DND-41 (cell line): ENCODE results near the gene TYRO3.

Experiments used
- CTCF ChIP-seq: IDR thresholded peaks from 2 replicates; pipeline ENCODE4 v1.5.1; 2012; ENCODE audit warnings: borderline replicate concordance, low read length, moderate library complexity, mild to moderate bottlenecking; ENCODE audit not compliant: poor library complexity, severe bottlenecking; ENCODE audit errors: extremely low read depth
- EZH2 ChIP-seq: IDR thresholded peaks from 3 replicates; pipeline ENCODE4 v1.6.1; 2012; ENCODE audit warnings: borderline replicate concordance, low read depth, mild to moderate bottlenecking, moderate library complexity, low read length, inconsistent platforms; ENCODE audit not compliant: severe bottlenecking

GRCh38 chr15:41584636-41585126 is 25.7 kb downstream of the TYRO3 start:
- TF ChIP-seq CTCF (no peak), EZH2 (no peak)
